GM19372 (cell line): ENCODE measurements around the gene RANBP17.
"Not testable (repeated sequence)": the region's sequence is repeated elsewhere in the genome, so short reads cannot be mapped to it uniquely, and the experiment has no call there.

Experiments used
- ATAC-seq: cut with Tn5 transposase; IDR thresholded peaks from one replicate; pipeline ENCODE4 v1.9.1; 2021; ENCODE audit warnings: mild to moderate bottlenecking, low read depth, moderate library complexity; ENCODE audit not compliant: unreplicated experiment

RANBP17 gene

GRCh38 chr5:171143926-171144325 is 282.1 kb downstream of the RANBP17 start:
- ATAC-seq, result no peak

GRCh38 chr5:171149333-171149732 is 287.5 kb downstream of the RANBP17 start:
- ATAC-seq, result peak; percentile 86

- no peak for ATAC-seq
Observed at GRCh38 chr5:171149772-171150171, 288.0 kb downstream of the RANBP17 start.

- no peak for ATAC-seq
Observed at GRCh38 chr5:171152382-171152781, 290.6 kb downstream of the RANBP17 start.

GRCh38 chr5:171155621-171156020 is 293.8 kb downstream of the RANBP17 start:
- no peak for ATAC-seq

- ATAC-seq, result no peak
Observed at GRCh38 chr5:171157276-171157675, 295.5 kb downstream of the RANBP17 start.

GRCh38 chr5:171157775-171158174 is 296.0 kb downstream of the RANBP17 start:
- no peak for ATAC-seq

GRCh38 chr5:171158581-171158980 is 296.8 kb downstream of the RANBP17 start:
- no peak for ATAC-seq

- no peak for ATAC-seq
Observed at GRCh38 chr5:171162165-171162564, 300.3 kb downstream of the RANBP17 start.

- peak; percentile 61 for ATAC-seq
Observed at GRCh38 chr5:171162596-171162995, 300.8 kb downstream of the RANBP17 start.

- no peak for ATAC-seq
Observed at GRCh38 chr5:171166766-171167165, 304.9 kb downstream of the RANBP17 start.

- no peak for ATAC-seq
Observed at GRCh38 chr5:171168171-171168570, 306.4 kb downstream of the RANBP17 start.

- ATAC-seq, result not testable (repeated sequence)
Observed at GRCh38 chr5:171174960-171175359, 313.1 kb downstream of the RANBP17 start.

- no peak for ATAC-seq
Observed at GRCh38 chr5:171175746-171176145, 313.9 kb downstream of the RANBP17 start.

GRCh38 chr5:171178190-171178589 is 316.4 kb downstream of the RANBP17 start:
- not testable (repeated sequence) for ATAC-seq

GRCh38 chr5:171188016-171188415 is 326.2 kb downstream of the RANBP17 start:
- ATAC-seq, result no peak

- ATAC-seq, result no peak
Observed at GRCh38 chr5:171189442-171189841, 327.6 kb downstream of the RANBP17 start.

GRCh38 chr5:171192111-171192510 is 330.3 kb downstream of the RANBP17 start:
- no peak for ATAC-seq

GRCh38 chr5:171201310-171201709 is 339.5 kb downstream of the RANBP17 start:
- no peak for ATAC-seq

GRCh38 chr5:171205375-171205774 is 343.6 kb downstream of the RANBP17 start:
- no peak for ATAC-seq

- no peak for ATAC-seq
Observed at GRCh38 chr5:171207256-171207847, 345.5 kb downstream of the RANBP17 start.

GRCh38 chr5:171221916-171222315 is 360.1 kb downstream of the RANBP17 start:
- ATAC-seq, result no peak

- ATAC-seq, result no peak
Observed at GRCh38 chr5:171223927-171224326, 362.1 kb downstream of the RANBP17 start.
